ENCODE results near the gene VWC2L. TPM values are rescaled to one million over a fixed set of nuclear protein-coding genes. Genes with fewer than 3 reads are reported as not detected.

The VWC2L gene
- total and polyA plus RNA-seq, 7 experiments from 2014 or later, result not detected

GRCh38 chr2:214482728-214483127, 71.9 kb downstream of the VWC2L start:
- peaks cover 0 to 6% (median 5%) of the 10 kb centered on the region in 5 donors for H3K27me3 Mint-ChIP-seq
- no peak for ATAC-seq
- no peaks in the 10 kb centered on the region for H3K9me3 Mint-ChIP-seq
- no peaks in the 10 kb centered on the region for H3K36me3 ChIP-seq (ENCODE audit: control insufficient read depth in 2 of 3, insufficient read depth in 3 of 3, low read length in 3 of 3)
- H3K9me3 ChIP-seq (ENCODE audit: control insufficient read depth in 2 of 3, low read length in 3 of 3), result no peaks in the 10 kb centered on the region
- H3K4me3 ChIP-seq (ENCODE audit: low read length), result no peak overlapping the region
- H3K4me3 Mint-ChIP-seq, result no peak overlapping the region
- H3K4me1 Mint-ChIP-seq, result no peaks in the 10 kb centered on the region
- CTCF ChIA-PET, result no interaction called here
- intact Hi-C loops (cut with micrococcal nuclease), result no loop called here
- no peaks in the 10 kb centered on the region for H3K36me3 Mint-ChIP-seq
- DNase-seq, result no peak
- H3K4me1 ChIP-seq (ENCODE audit: control insufficient read depth in 2 of 2, insufficient read depth in 2 of 2, low read length in 2 of 2), result no peaks in the 10 kb centered on the region
- POLR2A ChIA-PET, result interaction anchor here (0.7 kb wide), 1 partner anchor 1711 kb away, joined by 3 read pairs; no protein-coding TSS in a partner anchor
- H3K27ac ChIP-seq (ENCODE audit: low read depth, low read length), result no peak overlapping the region
- H3K27me3 ChIP-seq (ENCODE audit: control insufficient read depth in 2 of 2, insufficient read depth in 2 of 2, low read length in 2 of 2), result no peaks in the 10 kb centered on the region
- H3K27ac Mint-ChIP-seq, result no peak overlapping the region

- Histone ChIP-seq H3K36me3 (ENCODE audit: control insufficient read depth in 2 of 3, insufficient read depth in 3 of 3, low read length in 3 of 3) (no peaks in the 10 kb centered on the region), H3K27ac (ENCODE audit: low read depth, low read length) (no peak overlapping the region), H3K9me3 (ENCODE audit: control insufficient read depth in 2 of 3, low read length in 3 of 3) (no peaks in the 10 kb centered on the region), H3K4me1 (ENCODE audit: control insufficient read depth in 2 of 2, insufficient read depth in 2 of 2, low read length in 2 of 2) (no peaks in the 10 kb centered on the region), H3K27me3 (ENCODE audit: control insufficient read depth in 2 of 2, insufficient read depth in 2 of 2, low read length in 2 of 2) (no peaks in the 10 kb centered on the region), H3K4me3 (ENCODE audit: low read length) (no peak overlapping the region)
- ATAC-seq, result no peak
- H3K36me3 Mint-ChIP-seq, result no peaks in the 10 kb centered on the region
- POLR2A ChIA-PET, result no interaction called here
- CTCF ChIA-PET, result no interaction called here
- H3K4me3 Mint-ChIP-seq, result no peak overlapping the region
- no peak overlapping the region for H3K27ac Mint-ChIP-seq
- no peak for DNase-seq
- intact Hi-C loops (cut with micrococcal nuclease), result no loop called here
- peaks cover 0 to 4% (median 0%) of the 10 kb centered on the region in 5 donors for H3K27me3 Mint-ChIP-seq
- H3K4me1 Mint-ChIP-seq, result no peaks in the 10 kb centered on the region
- peaks cover 0 to 1% (median 0%) of the 10 kb centered on the region in 11 donors for H3K9me3 Mint-ChIP-seq
These were observed 73.4 kb downstream of the VWC2L start for GRCh38 chr2:214484239-214484638.

GRCh38 chr2:214484701-214485100, 73.8 kb downstream of the VWC2L start:
- no peaks in the 10 kb centered on the region for H3K36me3 Mint-ChIP-seq
- no peaks in the 10 kb centered on the region for H3K27me3 Mint-ChIP-seq
- DNase-seq, result no peak
- CTCF ChIA-PET, result no interaction called here
- Histone ChIP-seq H3K9me3 (ENCODE audit: control insufficient read depth in 2 of 3, low read length in 3 of 3) (no peaks in the 10 kb centered on the region), H3K27ac (ENCODE audit: low read depth, low read length) (no peak overlapping the region), H3K27me3 (ENCODE audit: control insufficient read depth in 2 of 2, insufficient read depth in 2 of 2, low read length in 2 of 2) (no peaks in the 10 kb centered on the region), H3K36me3 (ENCODE audit: control insufficient read depth in 2 of 3, insufficient read depth in 3 of 3, low read length in 3 of 3) (no peaks in the 10 kb centered on the region), H3K4me1 (ENCODE audit: control insufficient read depth in 2 of 2, insufficient read depth in 2 of 2, low read length in 2 of 2) (no peaks in the 10 kb centered on the region), H3K4me3 (ENCODE audit: low read length) (no peak overlapping the region)
- H3K9me3 Mint-ChIP-seq, result peaks cover 0 to 1% (median 0%) of the 10 kb centered on the region in 11 donors
- no peak for ATAC-seq
- intact Hi-C loops (cut with micrococcal nuclease), result no loop called here
- no peak overlapping the region for H3K4me3 Mint-ChIP-seq
- H3K27ac Mint-ChIP-seq, result no peak overlapping the region
- POLR2A ChIA-PET, result no interaction called here
- H3K4me1 Mint-ChIP-seq, result no peaks in the 10 kb centered on the region

- Histone ChIP-seq H3K27me3 (ENCODE audit: control insufficient read depth in 2 of 2, insufficient read depth in 2 of 2, low read length in 2 of 2) (no peaks in the 10 kb centered on the region), H3K27ac (ENCODE audit: low read depth, low read length) (no peak overlapping the region), H3K9me3 (ENCODE audit: control insufficient read depth in 2 of 3, low read length in 3 of 3) (no peaks in the 10 kb centered on the region), H3K36me3 (ENCODE audit: control insufficient read depth in 2 of 3, insufficient read depth in 3 of 3, low read length in 3 of 3) (no peaks in the 10 kb centered on the region), H3K4me3 (ENCODE audit: low read length) (no peak overlapping the region), H3K4me1 (ENCODE audit: control insufficient read depth in 2 of 2, insufficient read depth in 2 of 2, low read length in 2 of 2) (no peaks in the 10 kb centered on the region)
- no peaks in the 10 kb centered on the region for H3K4me1 Mint-ChIP-seq
- DNase-seq, result no peak
- no peak for ATAC-seq
- no peak overlapping the region for H3K27ac Mint-ChIP-seq
- intact Hi-C loops (cut with micrococcal nuclease), result no loop called here
- H3K9me3 Mint-ChIP-seq, result peaks cover 0 to 9% (median 0%) of the 10 kb centered on the region in 11 donors
- peaks cover 0 to 5% (median 0%) of the 10 kb centered on the region in 5 donors for H3K27me3 Mint-ChIP-seq
- ChIA-PET POLR2A (no interaction called here), CTCF (no interaction called here)
- no peak overlapping the region for H3K4me3 Mint-ChIP-seq
- H3K36me3 Mint-ChIP-seq, result no peaks in the 10 kb centered on the region
These were observed 78.3 kb downstream of the VWC2L start for GRCh38 chr2:214489181-214489580.

GRCh38 chr2:214489702-214490101, 78.8 kb downstream of the VWC2L start:
- intact Hi-C loops (cut with micrococcal nuclease), result no loop called here
- Histone ChIP-seq H3K4me3 (ENCODE audit: low read length) (no peak overlapping the region), H3K36me3 (ENCODE audit: control insufficient read depth in 2 of 3, insufficient read depth in 3 of 3, low read length in 3 of 3) (no peaks in the 10 kb centered on the region), H3K4me1 (ENCODE audit: control insufficient read depth in 2 of 2, insufficient read depth in 2 of 2, low read length in 2 of 2) (no peaks in the 10 kb centered on the region), H3K27ac (ENCODE audit: low read depth, low read length) (no peak overlapping the region), H3K9me3 (ENCODE audit: control insufficient read depth in 2 of 3, low read length in 3 of 3) (no peaks in the 10 kb centered on the region), H3K27me3 (ENCODE audit: control insufficient read depth in 2 of 2, insufficient read depth in 2 of 2, low read length in 2 of 2) (no peaks in the 10 kb centered on the region)
- no peaks in the 10 kb centered on the region for H3K36me3 Mint-ChIP-seq
- H3K4me3 Mint-ChIP-seq, result no peak overlapping the region
- ATAC-seq (no peak), DNase-seq (no peak)
- ChIA-PET CTCF (no interaction called here), POLR2A (no interaction called here)
- peaks cover 0 to 5% (median 0%) of the 10 kb centered on the region in 5 donors for H3K27me3 Mint-ChIP-seq
- H3K27ac Mint-ChIP-seq, result no peak overlapping the region
- peaks cover 0 to 9% (median 0%) of the 10 kb centered on the region in 11 donors for H3K9me3 Mint-ChIP-seq
- no peaks in the 10 kb centered on the region for H3K4me1 Mint-ChIP-seq

- POLR2A ChIA-PET, result no interaction called here
- H3K27ac Mint-ChIP-seq, result no peak overlapping the region
These were observed 81.3 kb downstream of the VWC2L start for GRCh38 chr2:214492152-214492551.

GRCh38 chr2:214492608-214493007, 81.8 kb downstream of the VWC2L start:
- Mint-ChIP-seq H3K4me3 (no peak overlapping the region), H3K36me3 (no peaks in the 10 kb centered on the region), H3K27me3 (peaks cover 0 to 5% (median 0%) of the 10 kb centered on the region in 5 donors), H3K4me1 (no peaks in the 10 kb centered on the region), H3K27ac (no peak overlapping the region), H3K9me3 (peaks cover 0 to 11% (median 0%) of the 10 kb centered on the region in 11 donors)
- no peak overlapping the region for H3K4me3 ChIP-seq (ENCODE audit: low read length)
- no peaks in the 10 kb centered on the region for H3K9me3 ChIP-seq (ENCODE audit: control insufficient read depth in 2 of 3, low read length in 3 of 3)
- no peaks in the 10 kb centered on the region for H3K4me1 ChIP-seq (ENCODE audit: control insufficient read depth in 2 of 2, insufficient read depth in 2 of 2, low read length in 2 of 2)
- POLR2A ChIA-PET, result no interaction called here
- intact Hi-C loops (cut with micrococcal nuclease), result no loop called here
- DNase-seq, result no peak
- no peaks in the 10 kb centered on the region for H3K36me3 ChIP-seq (ENCODE audit: control insufficient read depth in 2 of 3, insufficient read depth in 3 of 3, low read length in 3 of 3)
- CTCF ChIA-PET, result no interaction called here
- H3K27ac ChIP-seq (ENCODE audit: low read depth, low read length), result no peak overlapping the region
- no peak for ATAC-seq
- H3K27me3 ChIP-seq (ENCODE audit: control insufficient read depth in 2 of 2, insufficient read depth in 2 of 2, low read length in 2 of 2), result no peaks in the 10 kb centered on the region

More at GRCh38 chr2:214492152-214492551, 81.3 kb downstream of the VWC2L start:
- Mint-ChIP-seq H3K36me3 (no peaks in the 10 kb centered on the region), H3K27me3 (peaks cover 0 to 5% (median 0%) of the 10 kb centered on the region in 5 donors), H3K9me3 (peaks cover 0 to 11% (median 0%) of the 10 kb centered on the region in 11 donors), H3K4me3 (no peak overlapping the region), H3K4me1 (no peaks in the 10 kb centered on the region)
- Histone ChIP-seq H3K4me3 (ENCODE audit: low read length) (no peak overlapping the region), H3K27me3 (ENCODE audit: control insufficient read depth in 2 of 2, insufficient read depth in 2 of 2, low read length in 2 of 2) (no peaks in the 10 kb centered on the region), H3K27ac (ENCODE audit: low read depth, low read length) (no peak overlapping the region), H3K36me3 (ENCODE audit: control insufficient read depth in 2 of 3, insufficient read depth in 3 of 3, low read length in 3 of 3) (no peaks in the 10 kb centered on the region), H3K9me3 (ENCODE audit: control insufficient read depth in 2 of 3, low read length in 3 of 3) (no peaks in the 10 kb centered on the region), H3K4me1 (ENCODE audit: control insufficient read depth in 2 of 2, insufficient read depth in 2 of 2, low read length in 2 of 2) (no peaks in the 10 kb centered on the region)
- CTCF ChIA-PET, result interaction anchor here (0.5 kb wide), 1 partner anchor 276 kb away, joined by 4 read pairs; no protein-coding TSS in a partner anchor
- DNase-seq (no peak), ATAC-seq (no peak)
- intact Hi-C loops (cut with micrococcal nuclease), result no loop called here

Data from naive thymus-derived CD4-positive, alpha-beta T cell (primary cell).